GM12878 (cell line): ENCODE measurements around the gene R3HDM1. TPM values are rescaled to one million over a fixed set of nuclear protein-coding genes. Genes with fewer than 3 reads are reported as not detected.

ENCODE experiments used
- ATAC-seq: fragments of 200-7000 bp; cut with Tn5 transposase; 3 replicates; pipeline ENCODE4 v1.9.1; 2020; ENCODE audit warnings: mild to moderate bottlenecking, moderate library complexity
- BruUV-seq: library from RNA; stranded (reverse); fragments of 400-500 nt; replicated peaks from 2 replicates; lab custom pipeline; 2021; lab: Mats Ljungman, UMichigan
- CTCF ChIA-PET: fragments of 300-600 bp; sonication (Branson Sonifier 250); formaldehyde crosslinking; extraction: SDS; loops from one replicate; lab custom pipeline; 2021; ENCODE audit warnings: inconsistent platforms; lab: Yijun Ruan, JAX
- POLR2A ChIA-PET: fragments of 350-600 bp; formaldehyde crosslinking; extraction: SDS; loops from one replicate; lab custom pipeline; 2021; ENCODE audit warnings: inconsistent platforms; lab: Charles Lee
- RAD21 ChIA-PET: fragments of 300-600 bp; sonication (Branson Sonifier 250); formaldehyde crosslinking; loops from one replicate; lab custom pipeline; 2023; ENCODE audit warnings: antibody characterized with exemption; ENCODE audit not compliant: unreplicated experiment; lab: Charles Lee
- SMC1A ChIA-PET: fragments of 300-600 bp; sonication (Branson Sonifier 250); formaldehyde crosslinking; loops from one replicate; lab custom pipeline; 2023; ENCODE audit not compliant: unreplicated experiment, uncharacterized antibody; lab: Charles Lee
- DNase-seq: peaks from one replicate; pipeline ENCODE4 v3.0.0-alpha.2; 2011; ENCODE audit warnings: low read depth, low spot score
- FAIRE-seq: peaks from 3 replicates; lab custom pipeline; 2011; peaks lifted over from hg19 to GRCh38; lab: Jason Lieb, UNC
- H2AFZ ChIP-seq: 2 replicates; pipeline ENCODE4 v1.6.0; 2011; ENCODE audit warnings: low read depth, low read length, control low read depth; ENCODE audit not compliant: control insufficient read depth
- H3K27ac ChIP-seq: 2 replicates; pipeline ENCODE4 v1.5.1; 2011; ENCODE audit warnings: control low read depth; ENCODE audit not compliant: control insufficient read depth, insufficient read depth
- H3K27me3 ChIP-seq, 2 experiments: replicated peaks in 1 of 2; 2 replicates each; pipeline versions ENCODE4 v1.6.0 to v1.6.1; 2011; ENCODE audit warnings: low read length in 1 of 2; ENCODE audit not compliant: control insufficient read depth in 2 of 2, insufficient read depth in 2 of 2
- H3K36me3 ChIP-seq, 2 experiments: 2 replicates each; pipeline ENCODE4 v1.5.1; 2011; ENCODE audit warnings: low read length in 1 of 2; ENCODE audit not compliant: control insufficient read depth in 2 of 2, insufficient read depth in 2 of 2
- H3K4me1 ChIP-seq: 2 replicates; pipeline ENCODE4 v1.6.1; 2011; ENCODE audit warnings: mild to moderate bottlenecking, low read length, moderate library complexity, mixed read lengths; ENCODE audit not compliant: control insufficient read depth, insufficient read depth
- H3K4me2 ChIP-seq: 2 replicates; pipeline ENCODE4 v1.6.0; 2011; ENCODE audit warnings: control low read depth; ENCODE audit not compliant: control insufficient read depth, insufficient read depth
- H3K4me3 ChIP-seq: fragments of 200-600 bp; sonication (generic); 2 replicates; pipeline ENCODE4 v1.5.1; 2016
- H3K79me2 ChIP-seq: 2 replicates; pipeline ENCODE4 v1.6.0; 2011; ENCODE audit warnings: low read length; ENCODE audit not compliant: control insufficient read depth, insufficient read depth
- H3K9ac ChIP-seq: 2 replicates; pipeline ENCODE4 v1.8.0; 2011; ENCODE audit warnings: low read length, control low read depth, mixed read lengths; ENCODE audit not compliant: control insufficient read depth, insufficient read depth
- H3K9me3 ChIP-seq: replicated peaks from 3 replicates; pipeline ENCODE4 v1.5.1; 2011; ENCODE audit warnings: mild to moderate bottlenecking, low read length; ENCODE audit not compliant: control insufficient read depth, insufficient read depth
- H4K20me1 ChIP-seq: 2 replicates; pipeline ENCODE4 v1.6.0; 2011; ENCODE audit not compliant: control insufficient read depth, insufficient read depth
- ASH2L ChIP-seq: fragments of 300-600, 200-600 bp; sonication (generic); IDR thresholded peaks from 2 replicates; pipeline ENCODE4 v1.6.1; 2017; ENCODE audit warnings: low read depth, mild to moderate bottlenecking, borderline replicate concordance
- BRCA1 ChIP-seq: IDR thresholded peaks from 2 replicates; pipeline ENCODE4 v1.6.1; 2011; ENCODE audit warnings: low read depth, low read length, improper control_type of control experiment
- E2F4 ChIP-seq: IDR thresholded peaks from 2 replicates; pipeline ENCODE4 v1.6.1; 2012; ENCODE audit warnings: low read depth, low read length, improper control_type of control experiment
- FOXK2 ChIP-seq: fragments of 450-650 bp; IDR thresholded peaks from 2 replicates; pipeline ENCODE4 v1.6.1; 2017; ENCODE audit warnings: mild to moderate bottlenecking, moderate library complexity
- MAX ChIP-seq: IDR thresholded peaks from 2 replicates; pipeline ENCODE4 v1.6.1; 2012; ENCODE audit warnings: low read depth, low read length, improper control_type of control experiment
- NBN ChIP-seq: fragments of 450-650 bp; IDR thresholded peaks from 2 replicates; pipeline ENCODE4 v1.6.1; 2016
- PAX5 ChIP-seq: IDR thresholded peaks from 2 replicates; pipeline ENCODE4 v1.6.1; 2011; ENCODE audit warnings: low read depth, low read length, borderline replicate concordance
- PBX3 ChIP-seq: IDR thresholded peaks from 2 replicates; pipeline ENCODE4 v1.6.1; 2011; ENCODE audit warnings: mild to moderate bottlenecking, low read depth, low read length, moderate library complexity; ENCODE audit not compliant: insufficient replicate concordance
- POLR2AphosphoS5 ChIP-seq: IDR thresholded peaks from 2 replicates; pipeline ENCODE4 v1.6.1; 2011; ENCODE audit warnings: mild to moderate bottlenecking, low read length, inconsistent platforms
- REST ChIP-seq: IDR thresholded peaks from 2 replicates; pipeline ENCODE4 v1.6.1; 2012; ENCODE audit warnings: mild to moderate bottlenecking, low read depth, low read length
- RFX5 ChIP-seq: IDR thresholded peaks from 2 replicates; pipeline ENCODE4 v1.6.1; 2011; ENCODE audit warnings: low read depth, low read length, improper control_type of control experiment
- SREBF2 ChIP-seq: IDR thresholded peaks from 2 replicates; pipeline ENCODE4 v1.6.1; 2012; ENCODE audit warnings: mild to moderate bottlenecking, low read length
- TARDBP ChIP-seq: IDR thresholded peaks from 2 replicates; pipeline ENCODE4 v1.6.1; 2016; ENCODE audit warnings: borderline replicate concordance
- ZBTB11 ChIP-seq: fragments of 450-650 bp; formaldehyde crosslinking; IDR thresholded peaks from 2 replicates; pipeline ENCODE4 v1.5.0; 2022; ENCODE audit warnings: mild to moderate bottlenecking, missing genetic modification characterization
- WGBS: methylation state at CpG from one replicate; pipeline ENCODE4 v1.1.6; 2016; ENCODE audit warnings: low lambda C conversion rate; ENCODE audit not compliant: insufficient replicate concordance, insufficient coverage; ENCODE audit errors: missing lambda C conversion rate; 5-methylcytosine and 5-hydroxymethylcytosine counted together
- in situ Hi-C: fragments of 300-500 bp; cut with MboI; formaldehyde crosslinking; loops from 9 replicates; pipeline ENCODE4 v1.14.3; 2018; ENCODE audit warnings: mixed read lengths
- intact Hi-C: fragments of 100-400 bp; cut with micrococcal nuclease; formaldehyde crosslinking; loops from one replicate; pipeline ENCODE4 v1.14.2; 2022; ENCODE audit not compliant: unreplicated experiment
- polyA plus RNA-seq, 11 experiments: library from polyadenylated mRNA; depleted of rRNA in 4 of 11; unstranded in 6 of 11; stranded (reverse) in 5 of 11; fragments of >200 nt; fragmentation: Nextera tagmentation in 4 of 11; fragmentation: Illumina TruSeq in 1 of 11; extraction: Ambion mirVana in 4 of 11; extraction: Trizol in 1 of 11; gene quantifications; 1 replicate in 1 of 11; 2 replicates in 10 of 11; pipeline versions ENCODE4 v1.2.1 to v1.2.3, GENCODE V29; 2011 to 2016; ENCODE audit warnings: inconsistent platforms in 2 of 11, missing spikeins in 2 of 11, low read depth in 1 of 11
- total RNA-seq, 4 experiments: library from RNA; depleted of rRNA in 3 of 4; stranded (reverse); fragments of >200 nt in 3 of 4; fragmentation: Illumina TruSeq in 1 of 4; extraction: Trizol in 1 of 4; gene quantifications; 2 replicates each; pipeline versions ENCODE4 v1.2.1 to v1.2.3, GENCODE V29; 2013 to 2021

Gene R3HDM1
- total and polyA plus RNA-seq, 10 of the 15 experiments (the other 5 are each of a cell fraction or from before 2014, with no cell fraction given) = 16.8 to 89.6 (median 47.7) TPM

GRCh38 chr2:135525786-135526185, 5.5 kb upstream of the R3HDM1 start (continued):
- no peak for TF ChIP-seq REST
- TF ChIP-seq BRCA1 = no peak
- TF ChIP-seq MAX = no peak
- no peak for TF ChIP-seq PAX5
- no peak for TF ChIP-seq RFX5

- no peak overlapping the region for H3K9ac ChIP-seq
- TF ChIP-seq PBX3 (no peak), E2F4 (no peak), TARDBP (no peak), NBN (no peak), FOXK2 (no peak), ASH2L (no peak), POLR2AphosphoS5 (no peak), ZBTB11 (CRISPR knock-in tag) (no peak), SREBF2 (no peak)
- TF ChIP-seq, all 136 proteins: peak for 0
- POLR2A ChIA-PET = no interaction called here
- CTCF ChIA-PET = interaction anchor here (0.6 to 0.9 kb wide), 4 partner anchors 9 to 859 kb away, joined by 3 read pairs; no protein-coding TSS in a partner anchor
- no peak for ATAC-seq
- Histone ChIP-seq H2AFZ (no peak overlapping the region), H3K36me3 (no peaks in the 10 kb centered on the region), H3K4me1 (peaks cover 3% of the 10 kb centered on the region; the same call in 1 of the 2 replicates), H3K79me2 (peaks cover 34% of the 10 kb centered on the region), H3K9me3 (no peaks in the 10 kb centered on the region), H4K20me1 (no peaks in the 10 kb centered on the region), H3K4me3 (no peak overlapping the region), H3K4me2 (peak overlapping the region; percentile 80; the same call in 1 of the 2 replicates), H3K27ac (no peak overlapping the region), H3K27me3 (no peaks in the 10 kb centered on the region)
- BruUV-seq = no TSS peak
- DNase-seq = no peak
- intact Hi-C loops (no loop called here), in situ Hi-C loops (no loop called here)
- 96% methylated on average over 3 of the region's 3 CpGs for WGBS
- SMC1A ChIA-PET = no interaction called here
- RAD21 ChIA-PET = no interaction called here
- no peak for FAIRE-seq
These were observed 3.3 kb upstream of the R3HDM1 start for GRCh38 chr2:135528006-135528405.
